Measurements from ENCODE around the gene PATZ1.

GRCh38 chr22:31393893-31394292 lies 47.7 kb upstream of the PATZ1 start:
- TF ChIP-seq MAX (IDR thresholded peaks at IDR 0.05) (no peak), TEAD4 (IDR thresholded peaks at IDR 0.05) (no peak), TAF1 (IDR thresholded peaks at IDR 0.05; ENCODE audit: low read depth) (no peak), YY1 (IDR thresholded peaks at IDR 0.05; ENCODE audit: low read depth) (no peak), ZBTB7A (IDR thresholded peaks at IDR 0.05; ENCODE audit: low read depth) (no peak), REST (IDR thresholded peaks at IDR 0.05; ENCODE audit: low read depth) (no peak), RAD21 (IDR thresholded peaks at IDR 0.05; ENCODE audit: low read depth) (no peak), CREB1 (IDR thresholded peaks at IDR 0.05; ENCODE audit: low read depth) (no peak), TCF12 (IDR thresholded peaks at IDR 0.05; ENCODE audit: low read depth) (no peak), CEBPB (IDR thresholded peaks at IDR 0.05) (no peak), EP300 (IDR thresholded peaks at IDR 0.05; ENCODE audit: borderline replicate concordance) (no peak), EGR1 (IDR thresholded peaks at IDR 0.05) (no peak)

All from Ishikawa (cell line).